ENCODE data around the gene TNFRSF9. TPM values are rescaled to one million over a fixed set of nuclear protein-coding genes. Genes with fewer than 3 reads are reported as not detected.
"Not testable (repeated sequence)": the region's sequence is repeated elsewhere in the genome, so short reads cannot be mapped to it uniquely, and the experiment has no call there.

Gene TNFRSF9
- polyA plus RNA-seq, 2 of the 4 experiments (the other 2 are of a cell fraction): 0.75 to 3.2 TPM

- FAIRE-seq (no peak), DNase-seq (ENCODE audit: low read depth in 1 of 2, low spot score in 1 of 2) (no peak), ATAC-seq (no peak)
- H3K4me1 ChIP-seq: no peaks in the 10 kb centered on the region
- TF ChIP-seq ZSCAN20 (CRISPR knock-in tag; IDR thresholded peaks at IDR 0.05): no peak
- ChIA-PET POLR2A (interaction anchor here (0.7 kb wide), 1 partner anchor 134 kb away, joined by 6 read pairs; no protein-coding TSS in a partner anchor), CTCF (no interaction called here)
- H3K4me3 ChIP-seq: no peak overlapping the region
- 75% methylated on average over 7 of the region's 7 CpGs for WGBS (ENCODE audit: missing lambda C conversion rate)
- no peaks in the 10 kb centered on the region for H3K9me3 ChIP-seq
- no peak overlapping the region for H3K27ac ChIP-seq
- H3K4me2 ChIP-seq: no peak overlapping the region
These were observed 11.0 kb downstream of the TNFRSF9 start for GRCh38 chr1:7929637-7930036.

- Histone ChIP-seq H3K27ac (no peak overlapping the region), H3K4me1 (no peaks in the 10 kb centered on the region), H3K4me3 (no peak overlapping the region), H3K4me2 (no peak overlapping the region), H3K9me3 (no peaks in the 10 kb centered on the region)
- FAIRE-seq (no peak), ATAC-seq (no peak), DNase-seq (ENCODE audit: low read depth in 1 of 2, low spot score in 1 of 2) (no peak)
- CTCF ChIA-PET: interaction anchor here (0.6 to 0.7 kb wide), 2 partner anchors 260 to 289 kb away, joined by 3 read pairs; no protein-coding TSS in a partner anchor
- POLR2A ChIA-PET: no interaction called here
- TF ChIP-seq, protein P1, sequence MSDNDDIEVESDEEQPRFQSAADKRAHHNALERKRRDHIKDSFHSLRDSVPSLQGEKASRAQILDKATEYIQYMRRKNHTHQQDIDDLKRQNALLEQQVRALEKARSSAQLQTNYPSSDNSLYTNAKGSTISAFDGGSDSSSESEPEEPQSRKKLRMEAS (IDR thresholded peaks at IDR 0.05): no peak
- TF ChIP-seq, protein P2, sequence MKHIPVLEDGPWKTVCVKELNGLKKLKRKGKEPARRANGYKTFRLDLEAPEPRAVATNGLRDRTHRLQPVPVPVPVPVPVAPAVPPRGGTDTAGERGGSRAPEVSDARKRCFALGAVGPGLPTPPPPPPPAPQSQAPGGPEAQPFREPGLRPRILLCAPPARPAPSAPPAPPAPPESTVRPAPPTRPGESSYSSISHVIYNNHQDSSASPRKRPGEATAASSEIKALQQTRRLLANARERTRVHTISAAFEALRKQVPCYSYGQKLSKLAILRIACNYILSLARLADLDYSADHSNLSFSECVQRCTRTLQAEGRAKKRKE (CRISPR knock-in tag; IDR thresholded peaks at IDR 0.05; ENCODE audit: low read depth): no peak
- no peak for TF ChIP-seq ESRRA (IDR thresholded peaks at IDR 0.05; ENCODE audit: borderline replicate concordance, low read length)
- WGBS (ENCODE audit: missing lambda C conversion rate): 58% methylated on average over 4 of the region's 4 CpGs
These were observed 12.4 kb downstream of the TNFRSF9 start for GRCh38 chr1:7928247-7928646.

- H3K4me3 ChIP-seq; POLR2A ChIA-PET; DNase-seq (ENCODE audit: low read depth in 1 of 2, low spot score in 1 of 2); H3K9me3 ChIP-seq; H3K4me1 ChIP-seq; ATAC-seq; H3K4me2 ChIP-seq; CTCF ChIA-PET; FAIRE-seq; H3K27ac ChIP-seq: not testable (repeated sequence)
- WGBS (ENCODE audit: missing lambda C conversion rate): 79% methylated on average over 8 of the region's 8 CpGs
These were observed 13.6 kb downstream of the TNFRSF9 start for GRCh38 chr1:7927061-7927460.

DNA sequence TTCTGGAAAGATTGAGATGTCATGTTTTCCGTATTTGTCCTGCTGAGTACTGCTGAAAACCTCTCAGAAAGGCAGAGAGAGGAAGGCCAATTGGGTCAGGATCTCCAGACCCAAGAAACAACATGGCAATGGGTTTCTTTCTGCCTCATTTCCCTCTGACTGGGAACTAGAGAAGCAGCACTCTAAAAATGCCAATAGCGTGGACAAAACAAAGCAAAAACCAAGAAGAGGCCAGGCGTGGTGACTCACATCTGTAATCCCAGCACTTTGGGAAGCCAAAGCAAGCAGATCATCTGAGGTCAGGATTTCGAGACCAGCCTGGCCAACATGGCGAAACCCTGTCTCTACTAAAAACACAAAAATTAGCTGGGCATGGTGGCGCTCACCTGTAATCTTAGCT lies 18.3 kb downstream of the TNFRSF9 start:
- Histone ChIP-seq H3K27ac (no peak overlapping the region), H3K4me1 (no peaks in the 10 kb centered on the region), H3K4me3 (no peak overlapping the region), H3K9me3 (no peaks in the 10 kb centered on the region), H3K4me2 (no peak overlapping the region)
- no peak for DNase-seq (ENCODE audit: low read depth in 1 of 2, low spot score in 1 of 2)
- ATAC-seq: no peak
- FAIRE-seq: no peak
- ChIA-PET CTCF (interaction anchor here (1.6 kb wide), 1 partner anchor 13 kb away, joined by 10 read pairs; no protein-coding TSS in a partner anchor), POLR2A (no interaction called here)
- no peak for TF ChIP-seq RAD21 (conservative IDR thresholded peaks at IDR 0.05 in 1 of 2, IDR thresholded peaks at IDR 0.05 in 1 of 2)
- TF ChIP-seq RNF2 (IDR thresholded peaks at IDR 0.05; ENCODE audit: borderline replicate concordance, low read depth): no peak
- TF ChIP-seq, protein P3, sequence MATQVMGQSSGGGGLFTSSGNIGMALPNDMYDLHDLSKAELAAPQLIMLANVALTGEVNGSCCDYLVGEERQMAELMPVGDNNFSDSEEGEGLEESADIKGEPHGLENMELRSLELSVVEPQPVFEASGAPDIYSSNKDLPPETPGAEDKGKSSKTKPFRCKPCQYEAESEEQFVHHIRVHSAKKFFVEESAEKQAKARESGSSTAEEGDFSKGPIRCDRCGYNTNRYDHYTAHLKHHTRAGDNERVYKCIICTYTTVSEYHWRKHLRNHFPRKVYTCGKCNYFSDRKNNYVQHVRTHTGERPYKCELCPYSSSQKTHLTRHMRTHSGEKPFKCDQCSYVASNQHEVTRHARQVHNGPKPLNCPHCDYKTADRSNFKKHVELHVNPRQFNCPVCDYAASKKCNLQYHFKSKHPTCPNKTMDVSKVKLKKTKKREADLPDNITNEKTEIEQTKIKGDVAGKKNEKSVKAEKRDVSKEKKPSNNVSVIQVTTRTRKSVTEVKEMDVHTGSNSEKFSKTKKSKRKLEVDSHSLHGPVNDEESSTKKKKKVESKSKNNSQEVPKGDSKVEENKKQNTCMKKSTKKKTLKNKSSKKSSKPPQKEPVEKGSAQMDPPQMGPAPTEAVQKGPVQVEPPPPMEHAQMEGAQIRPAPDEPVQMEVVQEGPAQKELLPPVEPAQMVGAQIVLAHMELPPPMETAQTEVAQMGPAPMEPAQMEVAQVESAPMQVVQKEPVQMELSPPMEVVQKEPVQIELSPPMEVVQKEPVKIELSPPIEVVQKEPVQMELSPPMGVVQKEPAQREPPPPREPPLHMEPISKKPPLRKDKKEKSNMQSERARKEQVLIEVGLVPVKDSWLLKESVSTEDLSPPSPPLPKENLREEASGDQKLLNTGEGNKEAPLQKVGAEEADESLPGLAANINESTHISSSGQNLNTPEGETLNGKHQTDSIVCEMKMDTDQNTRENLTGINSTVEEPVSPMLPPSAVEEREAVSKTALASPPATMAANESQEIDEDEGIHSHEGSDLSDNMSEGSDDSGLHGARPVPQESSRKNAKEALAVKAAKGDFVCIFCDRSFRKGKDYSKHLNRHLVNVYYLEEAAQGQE (IDR thresholded peaks at IDR 0.05): no peak
- TF ChIP-seq FOXS1 (CRISPR knock-in tag; IDR thresholded peaks at IDR 0.05): no peak
- no peak for TF ChIP-seq RARB (CRISPR knock-in tag; IDR thresholded peaks at IDR 0.05)
- TF ChIP-seq, protein P1 (IDR thresholded peaks at IDR 0.05): no peak
- 82% methylated on average over 5 of the region's 6 CpGs for WGBS (ENCODE audit: missing lambda C conversion rate)

GRCh38 chr1:7921796-7922195 lies 18.8 kb downstream of the TNFRSF9 start:
- no peaks in the 10 kb centered on the region for H3K9me3 ChIP-seq
- FAIRE-seq (no peak), ATAC-seq (no peak), DNase-seq (ENCODE audit: low read depth in 1 of 2, low spot score in 1 of 2) (no peak)
- ChIA-PET CTCF (interaction anchor here (1.6 kb wide), 1 partner anchor 12 kb away, joined by 10 read pairs; no protein-coding TSS in a partner anchor), POLR2A (no interaction called here)
- 89% methylated on average over 7 of the region's 7 CpGs for WGBS (ENCODE audit: missing lambda C conversion rate)
- no peak overlapping the region for H3K4me2 ChIP-seq
- no peak for TF ChIP-seq CEBPB (IDR thresholded peaks at IDR 0.05)
- TF ChIP-seq, protein P4, sequence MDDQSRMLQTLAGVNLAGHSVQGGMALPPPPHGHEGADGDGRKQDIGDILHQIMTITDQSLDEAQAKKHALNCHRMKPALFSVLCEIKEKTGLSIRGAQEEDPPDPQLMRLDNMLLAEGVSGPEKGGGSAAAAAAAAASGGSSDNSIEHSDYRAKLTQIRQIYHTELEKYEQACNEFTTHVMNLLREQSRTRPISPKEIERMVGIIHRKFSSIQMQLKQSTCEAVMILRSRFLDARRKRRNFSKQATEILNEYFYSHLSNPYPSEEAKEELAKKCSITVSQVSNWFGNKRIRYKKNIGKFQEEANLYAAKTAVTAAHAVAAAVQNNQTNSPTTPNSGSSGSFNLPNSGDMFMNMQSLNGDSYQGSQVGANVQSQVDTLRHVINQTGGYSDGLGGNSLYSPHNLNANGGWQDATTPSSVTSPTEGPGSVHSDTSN (IDR thresholded peaks at IDR 0.05): no peak
- TF ChIP-seq CBX2 (IDR thresholded peaks at IDR 0.05; ENCODE audit: borderline replicate concordance, low read depth): no peak
- TF ChIP-seq BHLHE40 (IDR thresholded peaks at IDR 0.05; ENCODE audit: low read depth, low read length): no peak
- no peak for TF ChIP-seq ELK1 (IDR thresholded peaks at IDR 0.05; ENCODE audit: low read depth, low read length)
- no peak for TF ChIP-seq KDM1A (IDR thresholded peaks at IDR 0.05; ENCODE audit: low read depth)
- no peak overlapping the region for H3K27ac ChIP-seq
- no peaks in the 10 kb centered on the region for H3K4me1 ChIP-seq
- no peak overlapping the region for H3K4me3 ChIP-seq

Data from A549 (cell line).